TTC549 (cell line): ENCODE data around the gene F8.

Experiments
- FAIRE-seq: peaks from 2 replicates; lab custom pipeline; 2012; peaks lifted over from hg19 to GRCh38; lab: Jason Lieb, UNC

Gene F8

DNA sequence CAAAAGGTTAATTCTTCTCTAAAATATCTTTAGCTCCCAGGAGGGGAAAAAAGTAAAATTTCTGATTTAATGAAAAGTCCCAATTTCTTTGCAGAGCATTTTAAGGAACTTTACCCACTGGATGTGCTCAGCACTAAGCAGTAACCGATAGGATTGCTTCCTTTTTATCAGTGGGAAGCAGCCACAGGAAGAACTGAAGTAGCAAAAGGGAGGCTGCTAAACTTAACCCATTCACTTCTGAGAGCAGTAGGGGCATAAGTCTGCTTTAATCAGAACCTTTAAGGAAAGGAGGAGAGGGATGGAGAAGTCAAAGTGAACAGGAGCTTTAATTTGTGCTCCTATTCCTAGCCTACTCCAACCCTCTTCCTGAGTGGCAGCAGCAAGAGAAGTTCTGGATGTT, at the start of gene F8:
Gene F8, minus strand, starts transcription at position 139 of the 400 bp plus-strand sequence. CDS start 171 bp downstream, outside the sequence.
- no peak for FAIRE-seq

DNA sequence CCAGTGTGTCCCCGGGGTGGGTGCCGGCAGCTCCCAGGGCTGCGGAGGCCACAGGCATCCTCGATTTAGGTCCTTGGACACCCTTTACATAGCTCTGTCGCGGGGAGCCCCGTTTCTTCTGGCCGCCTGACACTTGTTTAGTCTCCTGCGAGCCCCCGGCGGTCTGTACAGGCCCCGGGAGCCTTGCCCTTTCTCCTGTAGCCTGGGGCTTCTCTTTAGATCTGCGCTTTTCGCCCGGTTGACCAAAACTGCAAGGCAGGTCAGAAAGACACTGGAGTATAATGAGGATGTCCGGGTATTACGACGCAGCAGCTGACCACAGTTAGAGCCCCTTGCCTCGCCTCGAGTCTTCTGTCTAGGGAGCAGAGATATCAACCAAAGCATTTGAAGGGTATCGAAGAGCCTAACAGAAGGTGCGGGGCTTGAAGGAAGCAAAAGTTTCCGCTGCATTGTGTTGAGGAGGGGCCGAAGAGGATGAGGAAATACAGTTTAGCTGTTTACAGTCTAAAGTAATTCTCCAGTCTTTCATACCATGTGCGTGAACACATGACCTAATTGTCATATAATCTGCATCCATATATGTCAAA, 49.3 kb upstream of the F8 start:
- FAIRE-seq, result no peak

DNA sequence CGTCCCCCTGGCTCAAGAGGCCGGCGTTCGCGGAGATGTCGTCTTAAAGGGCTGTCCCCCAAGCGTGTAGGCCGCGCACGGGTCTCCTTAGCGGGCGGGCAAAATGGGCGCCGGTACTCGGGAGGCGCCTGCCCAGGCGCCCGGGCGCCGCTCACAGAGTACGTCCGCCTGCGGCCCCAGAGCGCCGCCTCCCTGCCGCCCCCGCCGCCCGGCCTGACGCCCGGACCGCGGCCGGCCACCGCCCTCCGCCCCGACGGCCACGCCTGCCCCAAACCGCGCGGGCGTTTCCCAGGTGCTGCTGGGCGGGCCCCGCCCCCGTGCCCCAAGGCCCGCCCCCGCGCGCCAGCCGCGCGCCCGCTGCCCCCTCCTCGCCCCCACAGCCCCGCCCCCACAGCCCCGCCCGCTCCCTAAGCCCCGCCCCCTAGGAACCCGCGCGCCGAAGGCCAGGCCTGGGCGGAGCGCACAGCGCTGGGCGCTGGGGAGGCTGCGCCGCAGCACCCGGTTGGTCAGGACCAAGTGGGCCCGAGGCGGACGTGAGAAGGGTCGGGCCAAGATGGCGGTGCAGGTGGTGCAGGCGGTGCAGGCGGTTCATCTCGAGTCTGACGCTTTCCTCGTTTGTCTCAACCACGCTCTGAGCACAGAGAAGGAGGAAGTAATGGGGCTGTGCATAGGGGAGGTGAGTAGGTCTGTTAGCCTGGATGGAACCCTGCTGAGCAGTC, 48.6 kb upstream of the F8 start, which contains the start of the genes BRCC3, CMC4 and MTCP1:
Gene BRCC3, plus strand, starts transcription at position 534 of the 719 bp plus-strand sequence. Its CDS starts 20 bp downstream, at position 554.
Gene CMC4, minus strand, starts transcription at position 162 of the 719 bp plus-strand sequence. CDS start 7,113 bp downstream, outside the sequence.
Gene MTCP1, minus strand, starts transcription at position 162 of the 719 bp plus-strand sequence. CDS start 5,126 bp downstream, outside the sequence.
- FAIRE-seq, result no peak

DNA sequence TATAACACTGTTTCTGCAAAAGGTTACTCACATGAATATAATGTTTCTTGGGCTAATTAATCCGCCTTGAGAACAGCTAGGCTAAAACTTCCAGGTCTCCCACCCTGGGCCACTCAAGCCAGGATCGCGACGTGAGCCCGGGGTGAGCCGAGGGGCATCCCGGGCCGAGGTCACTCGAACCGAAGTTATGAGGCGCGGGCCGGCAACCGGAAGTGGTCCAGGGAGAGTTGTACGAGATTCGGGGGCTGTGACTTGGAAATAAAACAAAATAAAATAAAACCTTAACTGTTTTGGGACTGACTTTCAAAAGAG, 48.1 kb upstream of the F8 start:
- FAIRE-seq, result no peak

DNA sequence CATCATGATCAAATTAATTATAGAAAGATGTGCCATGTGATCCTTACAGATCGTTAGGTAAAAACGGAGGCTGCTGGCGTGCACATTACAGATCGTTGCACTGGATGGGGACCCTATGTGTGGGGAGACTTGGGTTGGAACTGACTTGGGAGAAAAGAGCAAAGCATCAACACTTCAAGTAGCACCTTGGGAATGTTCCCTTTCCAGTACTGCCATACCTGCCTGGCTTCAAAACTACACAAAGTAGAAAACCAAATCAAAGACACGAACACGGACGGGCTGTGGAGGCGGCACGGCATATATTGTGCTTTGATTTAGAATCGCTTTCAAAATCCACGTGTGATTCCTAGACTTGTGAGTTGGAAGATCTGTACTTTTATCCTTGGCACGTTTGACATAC, 47.5 kb upstream of the F8 start:
- no peak for FAIRE-seq

DNA sequence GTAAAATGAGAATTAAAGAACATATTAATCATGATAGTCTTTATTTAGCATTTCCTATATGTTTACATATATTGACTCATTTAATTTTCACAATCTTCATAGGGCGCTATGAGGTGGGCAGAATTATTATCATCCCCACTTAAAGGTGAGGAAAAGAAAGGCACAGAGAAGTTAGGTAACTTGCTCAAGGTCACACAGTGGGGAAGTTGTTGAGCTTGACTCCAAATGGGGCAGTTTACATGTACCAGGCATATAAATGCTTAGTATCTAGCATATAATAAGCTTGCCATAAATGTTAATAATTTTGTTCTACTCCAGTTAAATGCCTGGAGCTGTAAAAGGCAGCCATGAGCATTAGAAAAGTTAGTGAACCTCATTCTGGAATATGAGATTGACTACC, 46.9 kb upstream of the F8 start:
- FAIRE-seq, result no peak

DNA sequence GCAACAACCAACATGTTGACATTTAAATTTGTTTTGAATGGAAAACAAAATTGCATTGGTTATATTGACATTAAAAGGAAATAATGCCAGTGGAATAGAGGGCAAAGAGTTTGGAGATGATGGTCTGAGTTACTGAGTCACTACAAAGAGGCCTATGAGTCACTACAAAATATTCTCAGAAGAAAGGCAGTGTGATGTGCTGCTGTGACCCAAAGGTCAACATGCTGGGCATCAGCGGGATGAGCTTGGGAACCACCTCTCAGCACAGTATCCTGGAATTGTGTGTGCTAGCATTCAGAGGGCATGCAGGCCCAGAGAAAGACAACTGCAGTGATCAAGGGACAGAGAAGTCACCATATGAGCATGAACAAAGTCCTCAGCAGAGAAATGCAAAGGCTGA, 45.6 kb upstream of the F8 start:
- FAIRE-seq, result no peak

DNA sequence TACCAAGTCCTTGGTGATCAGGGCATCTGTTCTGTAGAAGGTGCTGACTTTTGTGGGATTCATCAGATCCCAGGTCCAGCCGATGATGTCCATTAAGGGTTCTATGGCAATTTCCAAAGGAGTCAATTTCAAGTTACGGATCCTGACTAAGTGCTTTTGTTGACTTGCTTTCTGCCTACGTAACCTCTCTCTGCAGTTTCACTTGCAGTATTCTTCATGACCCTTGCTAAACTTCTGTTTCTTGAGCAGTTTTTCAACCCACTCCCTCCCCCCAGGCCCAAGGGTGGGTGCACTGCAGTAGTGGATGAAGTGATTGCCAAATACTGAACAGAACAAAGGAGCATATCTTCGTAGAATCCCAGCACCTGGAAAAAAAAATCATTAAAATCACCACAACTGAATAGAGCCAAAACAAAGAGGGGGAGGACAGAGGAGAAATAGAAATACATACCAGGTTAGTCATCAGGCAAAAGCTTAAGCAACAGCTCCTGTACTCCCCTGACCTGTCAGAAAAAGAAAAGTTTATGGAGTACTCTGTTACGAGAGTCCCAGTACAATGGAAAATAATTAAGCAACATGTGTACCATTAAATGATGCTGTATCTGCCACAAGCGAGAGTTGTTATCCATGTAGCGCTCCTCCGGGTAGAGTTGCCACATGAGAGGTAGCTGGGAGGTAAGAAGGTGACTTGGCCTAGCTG, 42.7 kb upstream of the F8 start:
- FAIRE-seq, result no peak

DNA sequence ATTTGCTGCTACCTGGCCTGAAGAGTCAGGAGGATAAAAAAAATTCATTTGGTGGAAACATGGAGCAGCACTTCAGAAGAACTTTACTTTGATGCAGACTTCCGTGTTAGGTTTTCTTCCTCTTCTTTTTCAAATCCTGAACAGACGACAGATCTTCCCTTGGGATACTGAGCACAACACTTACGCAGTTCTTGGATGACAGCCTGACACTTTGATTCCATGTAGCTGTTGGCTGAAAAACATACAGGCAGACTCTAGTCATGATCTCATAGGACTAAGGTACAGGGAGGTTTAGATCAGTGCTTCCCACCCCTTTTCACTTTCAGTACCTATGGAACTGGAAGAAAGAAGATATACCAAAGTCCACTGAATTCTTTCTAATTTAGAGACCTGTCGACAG, 39.2 kb upstream of the F8 start:
- no peak for FAIRE-seq

DNA sequence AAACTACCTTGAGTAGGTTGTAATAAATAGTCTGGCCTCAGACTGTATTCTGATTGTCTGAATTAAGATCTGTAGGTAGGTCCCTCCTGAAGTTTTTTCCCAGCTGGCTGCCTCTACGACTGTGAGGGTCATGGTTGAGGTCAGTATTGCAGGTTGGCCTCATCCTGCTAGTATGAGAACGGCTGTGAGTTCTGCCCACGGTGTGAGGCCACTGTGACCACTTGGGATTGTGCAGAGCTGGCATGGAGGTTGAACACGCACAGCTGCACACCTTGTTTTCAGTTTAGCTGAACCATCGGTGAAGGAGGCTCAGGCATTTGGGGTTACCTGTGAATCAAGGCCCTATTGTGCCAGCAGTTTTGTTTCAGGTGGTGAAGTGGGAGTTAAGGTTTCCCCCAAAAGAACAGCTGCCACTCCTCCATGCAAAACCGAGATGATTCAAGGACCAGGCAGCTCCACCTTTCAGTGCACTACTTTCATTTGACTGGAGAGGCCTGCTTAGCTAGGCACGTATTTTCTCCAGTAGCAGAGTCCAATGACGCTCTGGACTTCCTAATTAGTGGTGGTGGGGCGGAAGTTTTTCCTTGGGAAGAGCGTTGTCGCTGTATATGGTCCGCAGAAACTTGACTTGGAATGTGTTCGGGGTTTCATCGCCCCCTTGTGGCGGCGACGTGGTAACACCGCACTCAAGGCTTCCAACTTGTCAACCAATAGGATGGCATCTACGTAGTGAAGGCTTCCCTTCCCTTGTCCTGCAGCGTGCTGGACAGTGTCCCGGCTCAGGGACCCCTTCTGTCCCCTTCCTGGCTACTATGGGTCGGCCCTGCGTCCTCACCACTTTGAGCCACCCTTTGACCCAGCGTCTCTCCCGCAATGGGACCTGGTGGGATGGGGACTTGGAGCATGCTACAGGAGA, 34.6 kb upstream of the F8 start:
- FAIRE-seq, result no peak

DNA sequence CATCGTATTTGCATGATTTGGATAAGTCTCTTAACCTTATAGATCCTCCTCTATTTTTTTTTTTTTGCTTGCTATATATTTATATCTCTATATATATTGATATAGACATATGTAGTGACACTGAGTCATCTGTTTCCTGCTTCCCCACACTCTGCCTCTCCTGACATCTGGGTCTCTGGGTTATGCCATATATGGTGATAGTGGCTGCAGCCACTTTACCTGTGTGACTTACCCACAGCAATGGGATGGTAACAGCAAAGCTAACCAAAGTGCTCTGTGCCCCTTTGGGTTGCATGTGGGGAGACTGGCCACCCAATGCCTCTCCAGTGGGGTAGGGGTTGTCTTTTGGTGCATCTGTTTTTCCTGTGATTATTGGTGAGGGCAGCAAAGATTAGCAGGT, 33.9 kb upstream of the F8 start:
- FAIRE-seq, result no peak

DNA sequence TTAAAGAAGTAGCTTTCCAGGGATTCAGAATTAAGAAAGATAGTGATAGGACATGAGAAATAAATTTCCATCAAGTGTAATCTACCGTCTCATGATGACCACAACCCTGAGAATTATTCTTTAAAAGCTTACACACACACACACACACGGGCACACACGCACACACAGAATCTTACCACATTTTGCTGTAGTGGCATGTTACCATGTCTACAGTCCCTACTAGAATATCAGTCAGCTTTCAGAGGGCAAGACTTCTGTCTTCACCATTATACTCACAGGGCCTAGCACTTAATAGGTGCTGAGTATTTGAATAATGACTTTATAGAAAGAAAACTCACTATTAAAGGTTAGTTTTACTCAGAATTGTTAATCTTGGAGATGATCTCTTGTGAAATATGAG, 33.0 kb upstream of the F8 start:
- FAIRE-seq, result no peak

DNA sequence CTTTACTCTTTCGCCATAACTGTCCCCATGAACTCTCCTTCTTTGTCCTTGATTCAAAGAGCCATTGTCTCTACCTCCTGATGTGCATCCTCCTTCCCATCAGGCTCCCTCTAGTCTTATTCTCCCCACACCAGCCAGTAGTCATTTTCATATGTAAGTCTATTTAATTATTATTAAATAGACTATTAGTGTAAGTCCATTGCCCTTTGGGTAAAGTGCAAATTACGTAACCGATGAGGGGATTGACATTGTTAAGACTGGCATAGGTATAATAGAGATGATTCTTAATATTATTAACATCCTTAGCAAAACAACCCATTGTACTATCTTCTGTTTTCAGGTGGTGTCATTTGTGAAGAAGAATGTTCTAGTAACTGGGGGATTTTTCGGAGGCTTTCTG, 31.7 kb upstream of the F8 start:
- no peak for FAIRE-seq

DNA sequence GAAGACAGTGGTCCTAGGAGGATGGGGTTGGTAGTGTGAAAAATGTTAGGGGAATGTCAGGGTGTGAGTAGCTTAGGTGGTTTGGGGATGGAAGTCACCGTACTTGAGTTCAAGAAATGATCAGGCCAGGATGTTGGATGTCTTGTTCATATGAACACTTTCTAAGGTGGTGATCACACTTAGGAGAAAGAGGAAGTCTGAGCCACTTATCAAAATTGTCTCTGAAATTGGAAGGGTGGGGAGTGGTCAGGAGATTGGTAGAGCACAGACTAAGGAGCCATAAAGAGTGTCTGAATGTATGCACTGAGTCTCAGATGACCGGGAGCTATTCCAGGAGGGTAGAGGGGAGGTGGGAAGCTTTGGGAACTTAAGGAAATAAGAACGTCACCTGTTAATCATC, 31.1 kb upstream of the F8 start:
- no peak for FAIRE-seq

DNA sequence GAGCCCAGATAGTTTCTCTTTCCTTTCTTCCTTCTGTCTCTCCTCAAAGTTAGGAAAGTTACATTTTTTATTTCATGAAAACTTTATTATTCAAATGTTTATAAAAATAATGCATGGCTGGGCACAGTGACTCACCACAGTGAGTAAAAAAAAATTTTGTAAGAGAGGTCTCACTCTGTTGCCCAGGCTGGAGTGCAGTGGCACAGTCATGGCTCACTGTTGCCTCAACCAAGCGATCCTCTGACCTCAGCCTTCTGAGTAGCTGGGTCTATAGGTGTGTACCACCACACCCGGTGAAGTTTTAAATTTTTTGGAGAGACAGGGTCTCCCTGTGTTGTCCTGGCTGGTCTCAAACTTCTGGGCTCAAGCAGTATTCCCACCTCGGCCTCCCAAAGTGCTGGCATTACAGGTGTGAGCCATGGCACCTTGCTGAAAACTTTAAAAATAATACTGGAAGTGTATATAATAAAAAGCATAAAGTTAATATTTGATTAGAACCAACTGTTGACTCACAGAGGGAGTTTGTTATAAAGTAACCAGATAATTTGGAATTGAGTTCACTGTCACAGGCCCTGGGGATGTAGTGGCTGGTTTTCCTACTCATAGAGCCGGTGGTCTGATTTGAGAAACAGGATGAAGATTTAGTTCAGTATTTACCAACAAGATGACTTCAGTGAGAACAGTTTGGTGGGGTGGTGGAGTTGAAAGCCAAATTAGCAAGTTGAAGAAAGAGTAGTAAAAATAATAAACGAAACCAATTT, 30.4 kb upstream of the F8 start:
- FAIRE-seq, result no peak

DNA sequence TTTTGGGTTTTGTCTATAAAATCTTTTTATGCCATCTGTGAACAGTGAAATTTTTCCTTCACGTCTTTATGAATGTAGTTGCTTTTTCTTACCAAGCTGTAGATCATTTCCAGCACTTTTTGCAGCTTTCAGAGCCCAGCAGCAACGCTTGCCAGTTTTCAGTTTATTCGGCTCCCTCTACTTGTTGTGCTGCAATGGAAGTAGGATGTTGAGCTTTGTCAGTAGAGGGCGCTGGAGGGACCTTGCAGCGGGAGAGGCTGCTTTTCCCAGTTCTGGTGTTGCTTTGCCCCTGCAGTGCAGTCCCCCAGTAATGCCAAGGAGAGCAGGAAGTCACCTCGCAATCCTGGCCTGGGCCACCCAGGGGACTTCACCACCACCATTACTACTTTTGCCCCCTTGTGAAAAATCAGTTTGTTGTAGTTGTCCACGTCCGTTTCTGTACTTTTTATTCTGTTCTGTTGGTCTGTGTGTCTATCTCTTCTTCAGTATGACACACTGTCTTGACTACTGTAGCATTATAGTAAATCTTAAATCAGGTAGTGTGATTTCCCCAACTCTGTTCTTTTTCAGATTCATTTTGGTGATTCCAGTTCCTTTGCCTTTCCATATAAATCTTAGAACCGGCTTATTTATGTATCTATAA, 26.6 kb upstream of the F8 start:
- FAIRE-seq, result no peak

DNA sequence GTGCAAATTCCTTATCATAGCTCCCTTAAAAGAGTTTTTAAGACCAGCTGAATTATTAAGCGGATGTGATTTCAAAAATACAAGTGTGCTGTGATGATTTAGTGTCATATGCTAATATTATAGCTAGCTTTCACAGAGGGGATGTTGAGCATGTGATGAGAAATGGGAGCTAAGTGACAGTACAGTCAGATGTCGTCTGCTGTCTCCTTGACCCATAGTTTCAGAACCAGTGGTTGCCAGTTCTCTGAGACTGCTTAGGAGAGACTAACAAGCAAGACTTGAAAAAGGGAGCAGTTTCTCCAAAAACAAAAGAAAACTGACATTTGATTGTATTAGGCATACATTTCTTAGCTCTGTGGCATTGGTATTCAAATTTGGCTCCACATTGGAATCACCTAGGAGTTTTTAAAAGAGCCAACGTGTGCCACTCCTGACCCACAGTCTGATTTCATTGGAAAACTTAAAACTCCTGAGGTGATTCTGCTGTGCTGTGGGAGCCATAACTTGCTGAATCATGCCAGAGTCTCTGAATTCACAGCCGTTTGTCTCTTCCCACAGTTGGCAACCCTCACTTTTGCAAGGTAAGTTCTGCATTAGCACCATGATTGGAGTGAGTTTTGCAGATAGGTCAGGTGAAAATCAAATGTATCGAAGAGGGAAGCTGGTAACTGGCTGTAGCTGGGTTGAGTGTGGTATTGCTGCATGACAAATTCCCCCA, 24.4 kb upstream of the F8 start:
- no peak for FAIRE-seq

DNA sequence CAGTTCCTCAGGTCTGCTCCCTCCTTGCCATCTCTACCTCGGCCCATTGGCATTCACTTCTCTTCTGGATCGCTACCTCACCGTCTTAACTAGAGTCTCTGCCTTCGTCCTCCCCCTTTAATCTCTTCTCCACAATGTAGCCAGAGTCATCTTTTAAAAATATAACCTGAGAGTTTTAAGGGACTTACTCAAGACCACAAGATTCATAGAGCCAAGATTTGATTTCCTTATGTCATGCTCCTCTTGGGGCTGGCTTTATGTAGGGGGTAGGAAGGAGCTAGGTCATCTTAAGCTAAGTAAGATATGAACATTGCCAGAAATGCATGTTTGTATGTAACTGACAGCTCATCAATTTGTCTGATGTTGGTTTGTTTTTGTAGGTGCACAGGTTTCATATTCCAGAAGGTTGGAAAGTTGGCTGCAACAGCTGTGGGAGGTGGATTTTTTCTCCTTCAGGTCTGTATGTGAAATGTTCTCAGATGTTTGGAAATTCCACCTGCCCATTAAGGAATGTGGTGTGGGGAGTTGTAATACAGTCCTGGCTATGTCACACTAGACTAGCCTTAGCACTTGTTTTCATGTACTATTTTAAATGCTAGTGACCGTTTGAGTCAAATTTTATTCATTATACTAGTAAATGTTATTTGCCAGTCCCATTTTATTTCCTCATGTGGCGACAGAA, 23.7 kb upstream of the F8 start:
- no peak for FAIRE-seq

DNA sequence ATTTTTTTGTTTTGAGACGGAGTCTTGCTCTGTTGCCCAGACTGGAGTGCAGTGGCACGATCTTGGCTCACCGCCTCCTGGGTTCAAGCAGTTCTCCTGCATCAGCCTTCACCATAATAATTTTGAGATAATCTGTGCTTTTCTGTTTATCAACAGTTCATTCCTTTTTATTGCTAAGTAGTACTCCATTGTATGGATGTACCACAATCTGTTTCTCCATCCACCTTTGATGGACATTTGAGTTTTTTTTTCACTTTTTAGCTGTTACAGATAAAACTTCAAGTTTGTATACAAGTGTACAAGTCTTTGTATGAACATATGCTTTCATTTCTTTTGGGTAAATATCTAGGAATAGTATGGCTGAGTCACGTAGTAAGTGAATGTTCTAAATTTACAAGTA, 13.2 kb upstream of the F8 start:
- no peak for FAIRE-seq

DNA sequence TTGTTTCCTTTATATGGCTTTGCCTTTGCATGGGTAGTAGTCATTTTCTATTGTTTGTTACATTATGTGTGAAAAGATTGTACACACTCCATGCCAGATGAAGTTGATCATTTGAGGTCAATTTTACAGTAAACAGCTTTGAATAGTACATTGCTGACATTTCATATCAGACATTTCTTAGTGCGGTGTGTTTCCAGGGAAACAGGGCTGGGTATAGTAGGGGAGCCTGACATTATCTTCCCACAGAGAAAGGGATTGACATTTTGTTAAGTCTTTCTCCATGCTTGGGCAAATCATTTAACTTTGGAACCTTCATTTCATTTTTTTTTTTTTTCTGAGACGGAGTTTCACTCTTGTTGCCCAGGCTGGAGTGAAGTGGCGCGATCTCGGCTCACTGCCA, 9.1 kb upstream of the F8 start:
- no peak for FAIRE-seq
